ENCODE data around the gene TMPRSS15.
"Not testable (repeated sequence)": the region's sequence is repeated elsewhere in the genome, so short reads cannot be mapped to it uniquely, and the experiment has no call there.

TMPRSS15 gene

GRCh38 chr21:18403735-18404450, at the start of gene TMPRSS15:
Gene TMPRSS15 (minus strand): TSS chr21:18403785. CDS start chr21:18403622, 163 bp downstream.
- no peak for DNase-seq

DNA sequence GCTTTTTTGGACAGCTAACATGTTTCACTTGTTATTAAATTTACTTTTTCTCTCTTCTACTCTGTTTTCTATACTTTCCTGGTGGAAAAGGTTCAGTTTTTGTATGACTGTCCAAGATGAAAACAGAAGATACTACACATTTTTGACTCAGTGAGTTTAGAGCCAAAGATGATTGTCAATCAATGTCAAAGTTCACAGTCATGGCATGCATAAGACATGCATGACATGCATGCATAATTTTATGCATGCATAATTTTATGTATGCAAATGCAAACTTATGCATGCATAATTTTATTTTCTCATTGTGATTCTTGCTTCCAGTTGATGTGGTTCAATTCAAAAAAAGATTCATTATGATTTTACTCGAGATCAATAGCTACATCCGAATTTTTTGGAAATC, 48.1 kb upstream of the TMPRSS15 start:
- no peak for DNase-seq

GRCh38 chr21:18449605-18450550, 46.3 kb upstream of the TMPRSS15 start:
- no peak for DNase-seq

DNA sequence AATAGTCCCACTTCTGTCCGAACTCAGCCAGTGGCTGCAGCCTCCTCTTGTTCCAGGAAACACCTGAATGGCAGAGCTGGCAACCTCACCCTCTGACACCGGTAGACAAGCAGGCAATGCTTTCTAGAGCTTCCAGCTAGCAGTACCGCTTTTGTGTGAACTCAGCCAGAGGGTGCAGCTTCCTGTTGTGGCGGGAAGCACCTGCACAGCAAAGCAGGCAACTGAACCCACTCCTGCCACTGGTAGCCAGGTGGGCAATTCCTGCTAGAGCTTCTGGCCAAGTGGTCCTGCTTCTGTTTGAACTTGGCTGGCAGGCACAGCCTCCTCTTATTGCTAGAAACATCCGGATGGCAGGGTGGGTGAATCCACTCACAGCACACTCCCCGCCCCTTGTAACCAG, 40.1 kb upstream of the TMPRSS15 start:
- no peak for DNase-seq

DNA sequence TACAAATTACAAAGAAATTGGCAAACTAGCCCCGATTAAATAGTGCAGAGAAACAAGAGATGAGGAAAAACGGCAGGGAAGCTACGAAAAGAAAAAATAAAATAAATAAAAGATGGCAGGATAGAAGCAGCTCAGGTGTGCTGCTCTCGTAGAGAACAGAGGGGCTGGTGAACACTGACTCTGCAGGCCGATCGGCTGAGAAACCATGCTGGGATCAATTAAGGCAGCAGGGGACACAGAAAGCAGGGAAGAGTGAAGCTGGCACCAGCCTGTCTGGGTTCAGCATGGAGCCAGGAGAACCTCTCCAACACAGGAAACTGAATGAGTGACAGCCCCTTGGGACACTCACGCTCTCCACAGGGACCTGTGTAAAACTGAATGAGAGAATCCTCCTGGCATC, 39.5 kb upstream of the TMPRSS15 start:
- DNase-seq, result no peak

GRCh38 chr21:18430341-18430740, 26.8 kb upstream of the TMPRSS15 start:
- no peak for DNase-seq

GRCh38 chr21:18424276-18424675, 20.7 kb upstream of the TMPRSS15 start:
- DNase-seq, result no peak

GRCh38 chr21:18417141-18417790, 13.7 kb upstream of the TMPRSS15 start:
- no peak for DNase-seq

- no peak for DNase-seq
Measured at GRCh38 chr21:18411565-18411964, 8.0 kb upstream of the TMPRSS15 start.

- no peak for DNase-seq
Measured at GRCh38 chr21:18409579-18409978, 6.0 kb upstream of the TMPRSS15 start.

- no peak for DNase-seq
Measured at GRCh38 chr21:18398843-18399242, 4.7 kb downstream of the TMPRSS15 start.

- no peak for DNase-seq
Measured at GRCh38 chr21:18387994-18388393, 15.6 kb downstream of the TMPRSS15 start.

DNA sequence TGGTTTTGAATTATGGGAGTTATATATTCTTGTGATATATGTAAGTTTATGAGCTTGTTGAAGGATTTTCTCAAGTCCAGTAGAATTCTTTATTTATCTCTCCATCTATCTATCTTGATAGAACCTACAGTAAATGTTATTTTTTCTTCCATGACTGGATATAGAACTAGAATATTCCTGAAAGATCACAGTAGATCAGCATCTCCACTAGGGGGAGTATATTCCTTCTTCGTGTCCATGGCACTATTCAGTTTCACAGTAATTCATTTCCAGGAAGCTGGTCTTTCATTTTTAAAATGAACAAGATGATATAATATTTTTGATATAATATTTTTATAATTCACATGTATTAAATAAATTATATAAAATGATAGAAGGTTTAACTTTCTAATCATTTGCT, 18.8 kb downstream of the TMPRSS15 start:
- no peak for DNase-seq

DNA sequence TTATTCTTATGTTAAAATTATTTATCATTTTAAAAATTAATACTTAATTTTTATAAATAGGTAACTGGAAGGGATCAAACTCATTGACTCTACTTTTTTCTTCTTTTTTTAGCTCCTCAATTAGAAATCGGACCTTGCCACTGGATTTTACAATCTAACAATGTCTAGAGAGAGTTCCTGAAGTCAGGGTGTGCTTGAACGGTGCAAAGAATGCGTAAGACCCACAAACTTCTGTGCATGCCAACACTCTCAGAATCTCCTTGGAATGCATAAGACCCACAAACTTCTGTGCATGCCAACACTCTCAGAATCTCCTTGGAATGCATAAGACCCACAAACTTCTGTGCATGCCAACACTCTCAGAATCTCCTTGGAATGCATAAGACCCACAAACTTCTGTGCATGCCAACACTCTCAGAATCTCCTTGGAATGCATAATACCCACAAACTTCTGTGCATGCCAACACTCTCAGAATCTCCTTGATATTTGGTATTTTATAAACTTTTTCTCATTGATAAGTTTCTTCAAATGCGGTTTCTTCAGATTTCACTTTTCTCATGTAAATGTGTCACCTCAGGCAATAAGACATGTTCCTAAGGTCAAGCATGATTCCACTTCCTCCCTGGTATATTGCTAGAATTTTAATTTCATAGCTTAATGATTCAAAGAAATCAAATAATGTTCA, 20.5 kb downstream of the TMPRSS15 start:
- DNase-seq, result not testable (repeated sequence)

GRCh38 chr21:18382141-18382540, 21.4 kb downstream of the TMPRSS15 start:
- no peak for DNase-seq

- no peak for DNase-seq
Measured at GRCh38 chr21:18373606-18374005, 30.0 kb downstream of the TMPRSS15 start.

GRCh38 chr21:18370301-18370700, 33.3 kb downstream of the TMPRSS15 start:
- no peak for DNase-seq

GRCh38 chr21:18369115-18369514, 34.5 kb downstream of the TMPRSS15 start:
- no peak for DNase-seq

DNA sequence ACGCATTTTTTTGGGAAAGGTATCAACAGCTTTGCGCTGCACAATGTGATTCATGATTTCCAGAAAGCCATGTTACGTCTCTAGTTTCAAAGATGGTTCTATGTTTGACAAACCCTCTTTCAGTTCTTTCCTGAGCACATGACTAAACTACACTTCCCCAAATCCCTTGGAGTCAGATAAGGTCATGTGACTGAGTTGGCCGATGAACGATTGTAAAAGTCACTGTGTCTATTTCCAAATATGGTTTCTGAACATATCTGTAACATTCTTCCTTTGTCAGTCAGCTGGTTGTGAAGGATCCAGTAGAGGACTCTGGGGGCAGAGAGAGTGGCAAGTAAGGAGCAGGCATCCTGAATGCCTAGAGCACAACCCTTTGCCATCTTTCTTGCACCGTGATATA, 35.4 kb downstream of the TMPRSS15 start:
- no peak for DNase-seq

GRCh38 chr21:18356801-18357200, 46.8 kb downstream of the TMPRSS15 start:
- no peak for DNase-seq

DNA sequence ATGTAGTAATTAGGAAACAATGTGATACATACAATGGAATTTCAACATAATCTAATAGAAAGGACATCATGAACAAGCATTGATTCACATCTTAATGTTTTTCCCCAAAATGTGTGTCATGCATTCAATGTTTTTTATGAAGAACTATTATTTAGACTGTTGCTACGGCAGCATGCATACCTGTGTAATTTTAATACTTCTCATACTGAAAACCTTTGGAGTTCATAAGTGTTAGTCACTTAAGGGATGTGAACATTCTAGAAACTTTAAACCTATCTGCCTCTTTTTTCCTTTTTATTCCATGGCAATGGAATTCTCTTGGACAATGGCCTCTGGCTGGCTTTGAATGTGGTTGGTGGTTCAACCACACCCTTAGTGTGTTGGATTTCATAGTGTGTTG, 48.6 kb downstream of the TMPRSS15 start:
- no peak for DNase-seq

DNA sequence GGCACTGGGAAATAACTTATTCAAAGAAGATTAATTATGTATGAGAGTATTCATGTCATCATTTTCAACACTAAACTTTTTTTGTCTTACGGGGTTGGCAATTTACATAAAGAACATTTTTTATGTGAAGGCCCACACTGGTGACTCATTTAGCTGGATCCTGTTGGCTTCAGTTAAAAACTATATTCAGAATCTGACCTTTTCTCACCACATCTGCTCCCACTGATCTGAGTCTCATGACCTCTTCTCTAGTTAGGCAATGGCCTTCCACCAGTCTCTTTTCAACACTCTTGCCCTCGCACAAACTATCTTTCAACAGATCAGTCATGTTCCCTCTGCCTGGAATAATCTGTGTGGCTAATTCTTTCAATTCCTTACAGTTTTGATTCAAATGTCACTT, 53.4 kb downstream of the TMPRSS15 start:
- no peak for DNase-seq

- no peak for DNase-seq
Measured at GRCh38 chr21:18349468-18349867, 54.1 kb downstream of the TMPRSS15 start.

Data from SHP77 treated with DMSO at 0.1 percent for 48 hours (cell line).